HG02571 (cell line): ENCODE data around the gene RIMKLB.
"Not testable (repeated sequence)": the region's sequence is repeated elsewhere in the genome, so short reads cannot be mapped to it uniquely, and the experiment has no call there.

Source experiments
- ATAC-seq: cut with Tn5 transposase; IDR thresholded peaks from one replicate; pipeline ENCODE4 v1.9.1; 2021; ENCODE audit warnings: mild to moderate bottlenecking, moderate library complexity; ENCODE audit not compliant: unreplicated experiment

The RIMKLB gene

GRCh38 chr12:8689681-8690080, 8.1 kb upstream of the RIMKLB start:
- no peak for ATAC-seq

- ATAC-seq = no peak
Measured at GRCh38 chr12:8692573-8692972, 5.2 kb upstream of the RIMKLB start.

GRCh38 chr12:8695116-8695515, 2.7 kb upstream of the RIMKLB start:
- ATAC-seq = no peak

GRCh38 chr12:8696442-8697090, 1.2 kb upstream of the RIMKLB start:
- ATAC-seq = no peak

GRCh38 chr12:8697120-8697475, 693 bp upstream of the RIMKLB start:
- ATAC-seq = peak; percentile 23

- peak; percentile 40 for ATAC-seq
Measured at GRCh38 chr12:8698132-8698851, 501 bp downstream of the RIMKLB start.

- no peak for ATAC-seq
Measured at GRCh38 chr12:8698879-8699278, 1.1 kb downstream of the RIMKLB start.

GRCh38 chr12:8699714-8700113, 1.9 kb downstream of the RIMKLB start:
- no peak for ATAC-seq

GRCh38 chr12:8701046-8701660, 3.4 kb downstream of the RIMKLB start:
- no peak for ATAC-seq

- no peak for ATAC-seq
Measured at GRCh38 chr12:8702159-8702558, 4.4 kb downstream of the RIMKLB start.

GRCh38 chr12:8709124-8709830, 11.5 kb downstream of the RIMKLB start:
- no peak for ATAC-seq

GRCh38 chr12:8712572-8712971, 14.8 kb downstream of the RIMKLB start:
- no peak for ATAC-seq

- ATAC-seq = no peak
Measured at GRCh38 chr12:8722286-8722800, 24.6 kb downstream of the RIMKLB start.

GRCh38 chr12:8734873-8735381, 37.1 kb downstream of the RIMKLB start:
- ATAC-seq = no peak

GRCh38 chr12:8742501-8742900, 44.7 kb downstream of the RIMKLB start:
- ATAC-seq = no peak

- ATAC-seq = not testable (repeated sequence)
Measured at GRCh38 chr12:8743121-8743520, 45.3 kb downstream of the RIMKLB start.

- not testable (repeated sequence) for ATAC-seq
Measured at GRCh38 chr12:8745631-8746030, 47.8 kb downstream of the RIMKLB start.

GRCh38 chr12:8746046-8746445, 48.3 kb downstream of the RIMKLB start:
- no peak for ATAC-seq

GRCh38 chr12:8760076-8760475, 62.3 kb downstream of the RIMKLB start:
- ATAC-seq = not testable (repeated sequence)

GRCh38 chr12:8762701-8763100, 64.9 kb downstream of the RIMKLB start:
- ATAC-seq = not testable (repeated sequence)

- ATAC-seq = not testable (repeated sequence)
Measured at GRCh38 chr12:8766121-8766520, 68.3 kb downstream of the RIMKLB start.
